ENCODE data around the gene MCOLN2. TPM values are rescaled to one million over a fixed set of nuclear protein-coding genes. Genes with fewer than 3 reads are reported as not detected.
"Not testable (repeated sequence)": the region's sequence is repeated elsewhere in the genome, so short reads cannot be mapped to it uniquely, and the experiment has no call there.

MCOLN2 gene
- total RNA-seq, 1 experiment from 2014 or later: not detected

- H3K9me2 ChIP-seq (ENCODE audit: insufficient read depth): no peaks in the 10 kb centered on the region
- no peak overlapping the region for H3K4me3 ChIP-seq
- H3K36me3 ChIP-seq (ENCODE audit: low read depth): no peaks in the 10 kb centered on the region
- POLR2A ChIA-PET (ENCODE audit: unreplicated experiment): no interaction called here
- CTCF ChIA-PET: no interaction called here
- H3F3A ChIP-seq (ENCODE audit: insufficient read depth, low read depth): no peaks in the 10 kb centered on the region
- 0 out of 2 replicates have a peak overlapping the region, but pooled peaks have one; percentile 100 for H3K4me2 ChIP-seq
- no peak for TF ChIP-seq CTCF (conservative IDR thresholded peaks at IDR 0.05)
- TF ChIP-seq EZH2 (IDR thresholded peaks at IDR 0.05; ENCODE audit: low read depth): no peak
- DNase-seq: no peak
- H4K20me1 ChIP-seq (ENCODE audit: insufficient read depth): no peaks in the 10 kb centered on the region
- H3K79me2 ChIP-seq (ENCODE audit: low read depth): no peaks in the 10 kb centered on the region
- no peak overlapping the region for H3K27ac ChIP-seq
- intact Hi-C loops (cut with micrococcal nuclease; ENCODE audit: unreplicated experiment): no loop called here
- no peak overlapping the region for H2AFZ ChIP-seq
- peaks cover 5% of the 10 kb centered on the region; the same call in 1 of the 2 replicates for H3K4me1 ChIP-seq (replicated peaks; ENCODE audit: insufficient read depth)
- no TSS peak for BruUV-seq (replicated peaks)
- peaks cover 21% of the 10 kb centered on the region for H3K27me3 ChIP-seq (ENCODE audit: insufficient read depth, low read depth)
- H3K9me3 ChIP-seq (ENCODE audit: insufficient read depth, low read depth): no peaks in the 10 kb centered on the region
Measured at GRCh38 chr1:84995484-84996334, 1.2 kb downstream of the MCOLN2 start.

DNA sequence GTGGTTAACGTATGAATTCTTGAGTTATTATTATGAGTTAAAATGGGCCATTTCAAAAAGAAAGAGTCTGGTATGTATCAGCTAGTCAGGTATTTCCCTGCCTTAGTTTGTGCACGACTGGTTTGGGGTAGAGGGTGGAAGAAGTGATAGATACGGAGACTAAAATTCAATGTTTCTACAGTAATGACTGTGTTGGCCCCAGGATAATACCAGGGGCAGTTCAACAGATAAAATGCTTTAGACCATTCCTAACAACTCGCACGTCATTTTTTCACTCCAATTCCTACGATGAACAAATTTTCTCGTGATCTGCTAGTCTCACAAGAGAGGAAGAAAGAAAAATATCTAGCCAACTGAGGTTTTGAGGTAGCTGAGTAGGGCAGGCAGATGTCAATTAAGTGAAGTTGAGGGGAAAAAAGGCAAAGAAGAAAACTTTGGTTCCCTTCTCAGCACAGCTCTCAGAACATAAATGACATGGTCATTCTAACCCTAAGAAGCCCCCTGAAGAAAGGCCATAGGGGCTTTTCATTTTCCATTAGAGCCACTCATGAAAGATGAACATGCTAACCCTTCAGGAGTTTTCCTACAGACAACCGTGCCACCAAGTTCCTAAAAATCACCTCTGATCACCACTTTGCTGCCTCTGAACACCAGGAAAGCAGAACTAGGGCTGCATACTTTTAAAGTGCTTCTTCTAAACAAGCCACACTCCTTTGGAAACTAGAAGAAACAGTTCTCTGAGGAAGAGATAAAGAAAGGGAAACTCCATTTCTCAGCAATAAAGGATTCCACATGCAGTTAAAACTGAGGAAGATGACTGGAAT is 5.6 kb downstream of the MCOLN2 start:
- Histone ChIP-seq H4K20me1 (ENCODE audit: insufficient read depth) (no peaks in the 10 kb centered on the region), H3K9me3 (ENCODE audit: insufficient read depth, low read depth) (peaks cover 3% of the 10 kb centered on the region; the same call in 1 of the 2 replicates), H3K4me2 (no peak overlapping the region), H3K4me1 (replicated peaks; ENCODE audit: insufficient read depth) (peaks cover under 1% of the 10 kb centered on the region; the same call in 1 of the 2 replicates), H3K4me3 (no peak overlapping the region), H3K79me2 (ENCODE audit: low read depth) (no peaks in the 10 kb centered on the region), H2AFZ (no peak overlapping the region), H3K9me2 (ENCODE audit: insufficient read depth) (no peaks in the 10 kb centered on the region), H3K27ac (no peak overlapping the region), H3F3A (ENCODE audit: insufficient read depth, low read depth) (no peaks in the 10 kb centered on the region), H3K36me3 (ENCODE audit: low read depth) (no peaks in the 10 kb centered on the region), H3K27me3 (ENCODE audit: insufficient read depth, low read depth) (peaks cover under 1% of the 10 kb centered on the region; the same call in 1 of the 2 replicates)
- no TSS peak for BruUV-seq (replicated peaks)
- no peak for TF ChIP-seq EZH2 (IDR thresholded peaks at IDR 0.05; ENCODE audit: low read depth)
- no peak for TF ChIP-seq CTCF (conservative IDR thresholded peaks at IDR 0.05)
- ChIA-PET CTCF (interaction anchor here (0.6 kb wide), 1 partner anchor 32 kb away, joined by 19 read pairs; no protein-coding TSS in a partner anchor), POLR2A (ENCODE audit: unreplicated experiment) (no interaction called here)
- no peak for DNase-seq
- intact Hi-C loops (cut with micrococcal nuclease; ENCODE audit: unreplicated experiment): no loop called here

- H3K27ac ChIP-seq: no peak overlapping the region
- H3K4me3 ChIP-seq: no peak overlapping the region
- H3K79me2 ChIP-seq (ENCODE audit: low read depth): no peaks in the 10 kb centered on the region
- intact Hi-C loops (cut with micrococcal nuclease; ENCODE audit: unreplicated experiment): no loop called here
- no peaks in the 10 kb centered on the region for H3K27me3 ChIP-seq (ENCODE audit: insufficient read depth, low read depth)
- BruUV-seq (replicated peaks): no TSS peak
- H3K9me2 ChIP-seq (ENCODE audit: insufficient read depth): no peaks in the 10 kb centered on the region
- no peaks in the 10 kb centered on the region for H4K20me1 ChIP-seq (ENCODE audit: insufficient read depth)
- no peak for TF ChIP-seq CTCF (conservative IDR thresholded peaks at IDR 0.05)
- no peak for TF ChIP-seq EZH2 (IDR thresholded peaks at IDR 0.05; ENCODE audit: low read depth)
- POLR2A ChIA-PET (ENCODE audit: unreplicated experiment): no interaction called here
- DNase-seq: no peak
- no peak overlapping the region for H3K4me2 ChIP-seq
- H3F3A ChIP-seq (ENCODE audit: insufficient read depth, low read depth): no peaks in the 10 kb centered on the region
- CTCF ChIA-PET: no interaction called here
- no peak overlapping the region for H2AFZ ChIP-seq
- H3K36me3 ChIP-seq (ENCODE audit: low read depth): no peaks in the 10 kb centered on the region
- no peaks in the 10 kb centered on the region for H3K4me1 ChIP-seq (replicated peaks; ENCODE audit: insufficient read depth)
- H3K9me3 ChIP-seq (ENCODE audit: insufficient read depth, low read depth): peaks cover 3% of the 10 kb centered on the region; the same call in 1 of the 2 replicates
Measured at GRCh38 chr1:84988588-84988987, 8.3 kb downstream of the MCOLN2 start.

DNA sequence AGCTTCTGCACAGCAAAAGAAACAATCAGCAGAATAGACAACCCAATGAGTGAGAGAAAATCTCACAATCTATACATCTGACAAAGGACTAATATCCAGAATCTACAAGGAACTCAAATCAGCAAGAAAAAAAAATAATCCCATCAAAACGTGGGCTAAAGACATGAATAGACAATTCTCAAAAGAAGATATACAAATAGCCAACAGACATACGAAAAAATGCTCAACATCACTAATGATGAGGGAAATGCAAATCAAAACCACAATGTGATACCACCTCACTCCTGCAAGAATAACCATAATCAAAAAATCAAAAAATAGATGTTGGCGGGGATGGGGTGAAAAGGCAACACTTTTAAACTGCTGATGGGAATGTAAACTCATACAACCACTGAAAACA is 10.4 kb downstream of the MCOLN2 start:
- POLR2A ChIA-PET (ENCODE audit: unreplicated experiment); H4K20me1 ChIP-seq (ENCODE audit: insufficient read depth); H3K27me3 ChIP-seq (ENCODE audit: insufficient read depth, low read depth); DNase-seq; H3K27ac ChIP-seq; H3K79me2 ChIP-seq (ENCODE audit: low read depth); H3K9me2 ChIP-seq (ENCODE audit: insufficient read depth); H3K4me3 ChIP-seq; H2AFZ ChIP-seq; intact Hi-C loops (cut with micrococcal nuclease; ENCODE audit: unreplicated experiment); H3K9me3 ChIP-seq (ENCODE audit: insufficient read depth, low read depth); H3K36me3 ChIP-seq (ENCODE audit: low read depth); BruUV-seq (replicated peaks); CTCF ChIA-PET; H3K4me2 ChIP-seq; H3F3A ChIP-seq (ENCODE audit: insufficient read depth, low read depth); H3K4me1 ChIP-seq (replicated peaks; ENCODE audit: insufficient read depth): not testable (repeated sequence)

Data from PC-9 (cell line).